Sigmoid colon (tissue), 4 donors: ENCODE results near the gene SPTBN1.

Experiments used
- POLR2A ChIP-seq, 2 donors: fragments of 450-650 bp; IDR thresholded peaks; one replicate each; pipeline ENCODE4 v1.6.1; 2016; ENCODE audit warnings: antibody characterized with exemption in 2 of 2, mild to moderate bottlenecking in 2 of 2, moderate library complexity in 2 of 2
- POLR2AphosphoS5 ChIP-seq, 4 donors: sonication (generic); formaldehyde crosslinking; IDR thresholded peaks; one replicate each; pipeline ENCODE4 v1.6.1; 2017; ENCODE audit warnings: antibody characterized with exemption in 4 of 4
- TF ChIP-seq, protein P1 (sequence below), 4 experiments: fragments of 450-650 bp in 3 of 4; fragments of 200-600 bp in 1 of 4; IDR thresholded peaks; one replicate each; pipeline ENCODE4 v1.5.1; 2016 to 2019; ENCODE audit warnings: antibody characterized with exemption in 4 of 4, mild to moderate bottlenecking in 3 of 4, moderate library complexity in 2 of 4

DNA sequence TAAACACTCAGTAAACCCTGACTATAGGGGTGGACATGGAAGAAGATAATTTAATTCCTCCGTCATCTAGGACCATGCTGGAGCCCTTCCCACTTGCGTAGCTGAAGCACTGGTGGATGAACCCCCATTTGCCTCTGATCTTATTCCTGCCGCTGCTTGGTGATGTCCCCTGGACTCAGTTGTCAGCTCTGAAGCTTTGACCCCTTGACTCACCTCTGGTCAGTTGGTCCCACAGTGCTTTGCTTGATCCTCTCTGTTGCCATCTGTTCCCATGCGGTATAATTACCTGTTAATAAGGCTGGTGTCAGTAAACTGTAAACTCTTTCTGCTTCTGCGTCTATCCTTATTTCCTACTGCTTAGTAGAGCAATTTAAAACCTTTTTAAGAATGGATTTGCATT is 126.9 kb downstream of the SPTBN1 start:
- TF ChIP-seq POLR2AphosphoS5 (IDR thresholded peaks at IDR 0.05) = no peak
- TF ChIP-seq, protein P1, sequence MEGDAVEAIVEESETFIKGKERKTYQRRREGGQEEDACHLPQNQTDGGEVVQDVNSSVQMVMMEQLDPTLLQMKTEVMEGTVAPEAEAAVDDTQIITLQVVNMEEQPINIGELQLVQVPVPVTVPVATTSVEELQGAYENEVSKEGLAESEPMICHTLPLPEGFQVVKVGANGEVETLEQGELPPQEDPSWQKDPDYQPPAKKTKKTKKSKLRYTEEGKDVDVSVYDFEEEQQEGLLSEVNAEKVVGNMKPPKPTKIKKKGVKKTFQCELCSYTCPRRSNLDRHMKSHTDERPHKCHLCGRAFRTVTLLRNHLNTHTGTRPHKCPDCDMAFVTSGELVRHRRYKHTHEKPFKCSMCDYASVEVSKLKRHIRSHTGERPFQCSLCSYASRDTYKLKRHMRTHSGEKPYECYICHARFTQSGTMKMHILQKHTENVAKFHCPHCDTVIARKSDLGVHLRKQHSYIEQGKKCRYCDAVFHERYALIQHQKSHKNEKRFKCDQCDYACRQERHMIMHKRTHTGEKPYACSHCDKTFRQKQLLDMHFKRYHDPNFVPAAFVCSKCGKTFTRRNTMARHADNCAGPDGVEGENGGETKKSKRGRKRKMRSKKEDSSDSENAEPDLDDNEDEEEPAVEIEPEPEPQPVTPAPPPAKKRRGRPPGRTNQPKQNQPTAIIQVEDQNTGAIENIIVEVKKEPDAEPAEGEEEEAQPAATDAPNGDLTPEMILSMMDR (IDR thresholded peaks at IDR 0.05) = no peak
- TF ChIP-seq POLR2A (IDR thresholded peaks at IDR 0.05) = no peak
